LNCaP clone FGC (cell line): ENCODE results near the gene QKI.
"Not testable (repeated sequence)": the region's sequence is repeated elsewhere in the genome, so short reads cannot be mapped to it uniquely, and the experiment has no call there.

ENCODE experiments used
- DNase-seq: peaks from one replicate; pipeline ENCODE4 v3.0.0-alpha.2; 2011; ENCODE audit warnings: low read depth
- H3K4me3 ChIP-seq: 2 replicates; pipeline ENCODE4 v1.5.1; 2011; ENCODE audit warnings: mild to moderate bottlenecking, low read depth, low read length, control low read depth
- CTCF ChIP-seq: IDR thresholded peaks from 2 replicates; pipeline ENCODE4 v1.5.1; 2012; ENCODE audit warnings: mild to moderate bottlenecking; ENCODE audit not compliant: control insufficient read depth, insufficient read depth; ENCODE audit errors: extremely low read depth

QKI gene

GRCh38 chr6:163438298-163438939, 23.9 kb downstream of the QKI start:
- H3K4me3 ChIP-seq, result no peak overlapping the region
- no peak for TF ChIP-seq CTCF
- no peak for DNase-seq

GRCh38 chr6:163438940-163439335, 24.4 kb downstream of the QKI start:
- no peak for TF ChIP-seq CTCF
- DNase-seq, result no peak
- H3K4me3 ChIP-seq, result no peak overlapping the region

GRCh38 chr6:163439390-163439789, 24.9 kb downstream of the QKI start:
- not testable (repeated sequence) for H3K4me3 ChIP-seq, DNase-seq

- H3K4me3 ChIP-seq, result no peak overlapping the region
- no peak for TF ChIP-seq CTCF
- no peak for DNase-seq
Measured at GRCh38 chr6:163439997-163440396, 25.5 kb downstream of the QKI start.

- H3K4me3 ChIP-seq, result no peak overlapping the region
- no peak for TF ChIP-seq CTCF
- no peak for DNase-seq
Measured at GRCh38 chr6:163442336-163442735, 27.8 kb downstream of the QKI start.

GRCh38 chr6:163444077-163444476, 29.6 kb downstream of the QKI start:
- no peak overlapping the region for H3K4me3 ChIP-seq
- no peak for TF ChIP-seq CTCF
- no peak for DNase-seq

- H3K4me3 ChIP-seq, result no peak overlapping the region
- no peak for TF ChIP-seq CTCF
- no peak for DNase-seq
Measured at GRCh38 chr6:163446549-163446948, 32.0 kb downstream of the QKI start.
